Measurements from ENCODE around the gene TPK1.

DNA sequence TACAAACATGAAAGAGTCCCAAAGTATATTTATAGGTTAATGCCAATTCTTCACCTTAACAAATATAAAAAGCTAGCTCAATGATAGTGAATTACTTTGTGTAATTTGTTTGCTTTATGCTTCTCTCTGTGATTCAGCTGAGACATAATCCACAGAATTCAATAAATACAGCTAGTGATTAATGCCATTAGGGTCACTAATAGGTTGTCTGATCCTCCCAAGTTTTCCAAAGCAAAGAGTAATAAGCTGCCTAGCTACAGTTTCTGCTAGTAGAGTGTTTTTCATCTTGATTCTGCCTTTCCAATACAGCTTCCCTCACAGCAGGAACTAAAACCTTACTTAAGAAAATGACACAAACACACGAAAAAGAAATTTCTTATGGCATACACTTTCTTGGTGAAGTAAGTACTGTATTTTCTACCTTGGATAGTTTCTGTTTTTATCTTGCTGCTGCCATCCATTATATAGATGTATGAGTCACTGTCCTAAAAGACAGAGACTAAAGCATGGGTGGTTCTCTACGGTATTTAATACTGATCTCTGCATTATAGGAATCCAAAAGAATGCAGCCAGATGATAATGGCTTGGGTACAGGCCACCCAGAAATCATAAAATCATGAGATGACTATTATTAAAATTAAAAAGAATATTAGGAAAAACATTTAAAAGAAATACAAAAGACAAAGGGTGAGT, 170.0 kb downstream of the TPK1 start:
- TF ChIP-seq SP1 (IDR thresholded peaks at IDR 0.05; ENCODE audit: low read depth, low read length) = no peak
- TF ChIP-seq, protein P1, sequence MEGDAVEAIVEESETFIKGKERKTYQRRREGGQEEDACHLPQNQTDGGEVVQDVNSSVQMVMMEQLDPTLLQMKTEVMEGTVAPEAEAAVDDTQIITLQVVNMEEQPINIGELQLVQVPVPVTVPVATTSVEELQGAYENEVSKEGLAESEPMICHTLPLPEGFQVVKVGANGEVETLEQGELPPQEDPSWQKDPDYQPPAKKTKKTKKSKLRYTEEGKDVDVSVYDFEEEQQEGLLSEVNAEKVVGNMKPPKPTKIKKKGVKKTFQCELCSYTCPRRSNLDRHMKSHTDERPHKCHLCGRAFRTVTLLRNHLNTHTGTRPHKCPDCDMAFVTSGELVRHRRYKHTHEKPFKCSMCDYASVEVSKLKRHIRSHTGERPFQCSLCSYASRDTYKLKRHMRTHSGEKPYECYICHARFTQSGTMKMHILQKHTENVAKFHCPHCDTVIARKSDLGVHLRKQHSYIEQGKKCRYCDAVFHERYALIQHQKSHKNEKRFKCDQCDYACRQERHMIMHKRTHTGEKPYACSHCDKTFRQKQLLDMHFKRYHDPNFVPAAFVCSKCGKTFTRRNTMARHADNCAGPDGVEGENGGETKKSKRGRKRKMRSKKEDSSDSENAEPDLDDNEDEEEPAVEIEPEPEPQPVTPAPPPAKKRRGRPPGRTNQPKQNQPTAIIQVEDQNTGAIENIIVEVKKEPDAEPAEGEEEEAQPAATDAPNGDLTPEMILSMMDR (IDR thresholded peaks at IDR 0.05; ENCODE audit: control extremely low read depth in 1 of 3, insufficient read depth in 1 of 3, low read depth in 1 of 3, low read length in 3 of 3) = no peak
- TF ChIP-seq RFX5 (IDR thresholded peaks at IDR 0.05; ENCODE audit: borderline replicate concordance, low read depth, low read length) = no peak
- no peak for TF ChIP-seq EZH2 (IDR thresholded peaks at IDR 0.05; ENCODE audit: low read depth, low read length, severe bottlenecking)
- TF ChIP-seq MAFK (IDR thresholded peaks at IDR 0.05; ENCODE audit: low read depth, low read length) = no peak
- no peak for TF ChIP-seq POLR2A (IDR thresholded peaks at IDR 0.05; ENCODE audit: control extremely low read depth in 1 of 2, low read depth in 2 of 2, low read length in 2 of 2)
- TF ChIP-seq TAF7 (optimal IDR thresholded peaks at IDR 0.05; ENCODE audit: borderline replicate concordance, low read depth, low read length) = no peak

Measured in H1 (cell line).